ENCODE data around the gene ZNF775.

ZNF775 gene

DNA sequence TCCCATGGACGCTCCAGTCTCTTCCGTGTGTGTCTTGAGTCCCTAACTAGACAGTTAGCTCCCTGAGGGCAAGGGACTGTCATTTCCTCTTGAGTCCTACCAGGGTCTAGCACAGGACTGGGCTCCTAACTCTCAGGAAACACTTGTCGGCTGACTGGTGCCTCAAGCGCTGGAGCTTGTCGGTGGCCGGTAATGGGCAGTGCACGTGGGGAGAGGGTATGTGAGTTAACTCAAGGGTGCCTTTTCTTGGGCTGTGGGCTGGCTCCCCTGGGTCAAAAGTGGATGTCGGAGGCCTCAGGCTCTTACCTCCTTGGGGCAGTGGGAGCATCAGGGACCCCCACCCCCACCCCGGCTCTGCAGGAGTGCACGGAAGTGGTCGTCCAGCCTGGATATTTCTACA lies 32.9 kb downstream of the ZNF775 start:
- DNase-seq (ENCODE audit: low read depth, low spot score), result no peak

DNA sequence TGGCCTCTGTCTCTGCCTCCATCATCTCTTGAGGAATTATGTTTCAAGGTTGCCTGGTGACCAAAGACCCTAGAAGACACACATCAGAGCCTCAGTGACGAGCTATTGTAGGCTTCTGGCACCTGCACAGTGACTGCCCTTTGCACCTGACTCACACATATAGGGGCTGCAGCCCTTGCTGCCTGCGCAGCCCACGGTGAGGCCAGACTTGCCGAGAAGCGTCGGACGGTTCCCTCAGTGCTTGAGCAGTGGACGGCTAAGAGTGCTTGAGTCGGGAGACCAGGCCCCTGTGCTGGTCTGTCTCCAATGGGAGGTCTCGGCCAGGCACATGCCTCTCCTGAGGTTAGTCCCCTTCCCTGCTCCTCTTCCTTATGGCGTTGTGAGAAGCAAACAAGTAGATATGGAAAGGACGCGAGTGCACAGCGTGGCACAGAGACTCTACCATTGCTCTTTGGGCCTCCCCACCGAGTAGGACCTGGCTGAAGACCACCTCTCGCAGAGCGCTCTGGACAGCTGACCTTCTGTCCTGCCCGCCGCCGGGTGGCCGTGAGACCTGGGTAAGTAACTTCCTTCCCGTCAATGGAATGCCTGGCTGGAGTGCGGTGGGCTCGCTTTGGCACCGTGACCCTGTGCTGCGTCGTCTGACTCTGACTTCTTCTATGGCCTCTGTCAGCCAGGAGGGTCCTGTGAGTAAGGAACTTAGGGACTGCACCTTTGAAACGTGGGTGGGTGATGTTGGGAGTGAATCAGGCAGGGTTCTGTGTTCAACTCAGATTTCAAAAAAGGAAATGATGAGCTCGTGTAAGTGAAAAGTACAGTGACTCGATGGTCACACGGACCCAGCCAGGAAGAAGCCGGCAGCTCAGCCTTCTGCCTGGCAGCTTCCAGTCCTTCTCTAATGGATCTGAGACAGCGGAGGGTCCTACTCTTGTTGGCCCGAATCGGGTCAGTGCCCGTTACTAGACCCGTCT lies 33.7 kb downstream of the ZNF775 start:
- DNase-seq (ENCODE audit: low read depth, low spot score), result no peak

DNA sequence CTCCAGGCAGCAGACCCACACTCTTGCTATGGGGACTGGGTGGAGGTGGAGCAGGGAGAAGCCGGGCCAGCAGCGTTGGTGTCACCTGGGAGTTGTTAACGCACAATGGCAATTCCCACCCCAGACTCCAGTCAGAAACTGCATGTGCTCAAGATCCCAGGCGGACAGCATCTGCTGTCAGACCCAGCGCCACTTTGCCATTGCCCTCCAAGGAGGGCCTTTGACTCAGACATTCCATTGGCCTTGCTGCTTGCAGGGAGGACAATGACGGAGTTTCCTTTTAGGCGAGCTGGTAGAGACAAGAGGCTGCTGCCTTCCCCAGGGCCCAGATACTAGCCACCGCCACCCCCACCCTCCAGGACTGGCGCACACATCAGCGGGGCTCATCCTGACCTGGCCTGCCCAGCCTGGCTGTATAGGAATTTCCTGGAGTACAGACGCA lies 34.5 kb downstream of the ZNF775 start:
- DNase-seq (ENCODE audit: low read depth, low spot score), result no peak

DNA sequence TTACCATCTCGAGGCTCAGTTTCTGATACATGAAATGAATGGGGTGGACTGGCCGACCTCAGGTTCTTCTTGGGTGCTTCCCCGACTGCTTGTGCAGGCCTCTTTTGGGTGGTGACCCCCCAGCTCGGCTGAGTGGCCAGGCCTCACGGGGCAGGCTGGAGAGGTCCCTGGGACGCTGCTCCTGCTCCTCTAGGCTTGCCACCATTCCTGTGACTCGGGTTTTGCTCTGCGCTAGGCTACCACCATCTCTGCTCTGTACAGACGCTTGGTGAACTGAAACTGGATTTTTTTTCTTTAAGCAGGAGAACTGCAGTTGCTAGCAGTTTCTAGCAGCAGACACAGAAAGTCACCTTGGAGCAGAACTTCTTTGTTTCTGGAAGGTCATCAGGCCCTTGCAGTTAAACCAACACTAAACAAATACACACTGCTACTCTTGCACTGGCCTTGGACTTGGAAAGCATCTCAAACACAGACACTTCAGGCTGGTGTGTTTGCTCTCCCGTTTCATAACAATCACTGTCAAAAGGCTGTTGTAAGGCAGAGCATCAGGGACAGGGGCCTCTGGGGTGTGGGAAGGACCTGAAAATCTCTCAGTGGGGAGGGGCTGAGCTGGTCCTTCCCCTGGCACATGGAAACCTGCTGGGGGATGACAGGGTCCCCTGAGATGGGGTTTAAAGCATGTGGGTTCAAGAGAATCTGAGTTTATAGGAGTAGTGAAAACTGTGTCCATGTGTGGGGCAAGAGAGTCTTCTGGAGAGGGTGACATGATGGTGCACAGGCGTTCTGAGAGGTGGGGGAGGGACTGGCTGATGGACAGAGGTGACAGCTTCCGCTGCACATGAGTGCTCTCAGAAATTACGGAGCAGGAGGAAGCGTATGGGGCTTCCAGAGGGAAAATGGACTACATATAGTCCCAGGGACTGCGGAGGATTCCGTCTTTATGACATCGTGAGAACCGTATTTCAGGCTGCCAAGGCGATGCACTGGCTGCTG lies 36.3 kb downstream of the ZNF775 start:
- no peak for DNase-seq (ENCODE audit: low read depth, low spot score)

DNA sequence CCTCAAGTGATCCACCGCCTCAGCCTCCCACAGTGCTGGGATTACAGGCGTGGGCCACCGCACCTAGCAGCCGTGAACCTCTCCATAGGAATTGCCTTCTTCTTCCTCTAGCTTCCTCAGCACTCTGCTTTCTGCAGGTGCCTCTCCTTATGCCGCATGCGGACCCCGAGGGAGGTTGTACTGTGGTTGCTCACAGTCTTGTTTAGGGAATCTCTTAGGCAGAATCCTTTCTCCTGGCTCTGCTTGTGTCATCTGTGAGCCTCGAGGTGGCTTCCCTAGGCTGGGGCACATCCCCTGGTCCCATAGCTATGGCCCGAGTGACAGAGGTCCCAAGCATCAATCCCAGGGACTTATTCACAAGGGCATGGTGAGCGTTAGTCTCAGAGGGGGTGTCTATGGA lies 38.1 kb downstream of the ZNF775 start:
- no peak for DNase-seq (ENCODE audit: low read depth, low spot score)

DNA sequence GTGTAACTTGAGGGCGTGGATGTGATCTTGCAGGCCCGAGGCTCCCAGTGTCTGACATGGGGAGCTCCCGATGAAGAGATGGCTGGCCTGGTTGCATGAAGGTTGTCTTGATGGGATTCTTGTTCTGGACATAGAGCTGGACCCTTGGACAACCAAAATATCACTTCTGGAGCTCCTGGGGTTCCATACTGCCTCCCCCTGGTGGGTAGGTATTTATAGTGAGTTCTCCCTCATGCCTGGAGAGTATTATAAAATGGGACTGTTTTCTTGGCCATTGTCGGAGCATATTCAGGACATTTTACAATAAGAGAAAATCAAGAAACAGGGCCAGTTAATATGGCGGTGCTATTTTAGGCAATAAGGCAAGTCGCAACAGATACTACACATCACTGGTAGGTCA lies 38.7 kb downstream of the ZNF775 start:
- DNase-seq (ENCODE audit: low read depth, low spot score), result no peak

DNA sequence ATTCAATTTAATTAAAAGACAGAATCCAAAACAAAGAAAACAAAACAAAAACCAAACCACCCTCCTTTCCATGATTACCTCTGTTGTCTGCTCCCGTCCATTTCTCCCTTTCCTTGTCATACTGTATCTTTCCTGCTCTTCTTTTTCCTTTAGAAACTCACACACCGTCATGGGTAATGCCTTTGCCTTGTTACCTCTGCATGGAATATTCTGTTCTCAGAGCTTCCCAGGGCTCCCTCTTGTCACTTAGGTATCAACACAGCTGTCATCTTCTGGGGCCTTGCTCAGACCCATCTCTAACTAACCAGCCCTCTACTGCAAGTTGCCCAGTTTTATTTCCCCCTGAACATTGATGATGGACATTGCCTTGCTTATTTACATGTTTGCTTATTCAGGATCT lies 41.1 kb downstream of the ZNF775 start:
- no peak for DNase-seq (ENCODE audit: low read depth, low spot score)

DNA sequence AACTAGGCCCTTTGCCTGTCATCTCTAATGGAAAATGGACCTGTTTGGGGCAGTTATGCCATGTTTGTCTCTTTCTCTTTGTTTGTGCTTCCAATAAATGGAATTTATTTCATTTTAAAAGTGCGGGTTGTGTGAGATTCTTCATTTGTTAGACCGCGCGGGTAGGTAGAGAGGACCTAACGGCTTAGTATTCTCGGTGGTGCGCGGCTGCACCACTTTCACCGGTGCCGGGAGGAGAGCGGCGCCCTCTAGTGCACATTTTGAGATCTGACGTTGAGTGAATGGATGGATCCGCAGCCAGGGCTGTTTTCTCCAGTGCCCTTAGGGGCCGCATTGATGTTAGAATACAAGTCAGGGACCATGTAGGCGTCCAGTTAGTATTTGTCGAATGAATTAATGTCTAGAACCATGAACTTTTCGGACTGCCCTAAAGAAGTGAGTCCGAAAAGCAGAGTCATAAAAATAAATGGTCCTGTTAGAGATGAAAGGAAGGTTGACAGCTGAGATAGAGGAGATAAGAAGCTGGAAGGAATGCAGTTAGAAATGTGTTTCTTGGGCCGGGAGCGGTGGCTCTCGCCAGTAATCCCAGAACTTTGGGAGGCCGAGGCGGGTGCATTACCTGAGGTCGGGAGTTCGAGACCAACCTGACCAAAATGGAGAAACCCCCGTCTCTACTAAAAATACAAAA lies 42.0 kb downstream of the ZNF775 start:
- peak; percentile 92 for DNase-seq (ENCODE audit: low read depth, low spot score)

DNA sequence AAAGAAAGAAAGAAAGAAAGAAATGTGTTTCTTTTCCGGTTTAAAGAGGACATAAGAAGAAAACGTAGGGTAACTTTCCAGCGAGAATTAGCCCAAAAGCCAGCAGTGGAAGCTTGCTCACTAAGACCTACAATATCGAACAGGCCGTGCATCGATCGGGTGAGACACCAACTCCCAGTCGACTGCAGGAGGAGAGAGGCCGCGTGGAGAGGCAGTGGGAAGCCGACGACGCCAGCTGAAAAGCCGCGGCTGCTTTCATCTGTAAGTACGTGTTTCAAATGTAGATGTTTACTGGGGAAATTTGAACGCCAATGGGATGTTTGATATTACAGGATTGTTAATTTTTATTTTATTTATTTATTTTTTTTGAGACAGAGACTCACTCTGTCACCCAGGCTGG lies 42.7 kb downstream of the ZNF775 start:
- DNase-seq (ENCODE audit: low read depth, low spot score), result no peak

DNA sequence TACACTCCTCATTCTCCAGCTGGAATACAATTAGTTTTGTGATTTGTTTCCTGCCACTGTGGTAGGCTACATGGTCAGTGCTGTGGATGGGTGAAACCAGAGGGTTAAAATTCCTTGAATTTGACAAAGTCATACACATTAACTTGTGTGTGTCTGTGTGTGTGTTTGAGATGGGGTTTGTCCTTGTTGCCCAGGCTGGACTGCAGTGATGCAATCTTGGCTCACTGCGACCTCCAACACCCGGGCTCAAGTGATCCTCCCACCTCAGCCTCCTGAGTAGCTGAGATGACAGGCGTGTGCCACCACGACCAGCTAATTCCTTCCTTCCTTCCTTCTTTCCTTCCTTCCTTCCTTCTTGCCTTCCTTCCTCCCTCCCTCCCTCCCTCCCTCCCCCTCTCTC lies 46.5 kb downstream of the ZNF775 start:
- DNase-seq (ENCODE audit: low read depth, low spot score), result no peak

DNA sequence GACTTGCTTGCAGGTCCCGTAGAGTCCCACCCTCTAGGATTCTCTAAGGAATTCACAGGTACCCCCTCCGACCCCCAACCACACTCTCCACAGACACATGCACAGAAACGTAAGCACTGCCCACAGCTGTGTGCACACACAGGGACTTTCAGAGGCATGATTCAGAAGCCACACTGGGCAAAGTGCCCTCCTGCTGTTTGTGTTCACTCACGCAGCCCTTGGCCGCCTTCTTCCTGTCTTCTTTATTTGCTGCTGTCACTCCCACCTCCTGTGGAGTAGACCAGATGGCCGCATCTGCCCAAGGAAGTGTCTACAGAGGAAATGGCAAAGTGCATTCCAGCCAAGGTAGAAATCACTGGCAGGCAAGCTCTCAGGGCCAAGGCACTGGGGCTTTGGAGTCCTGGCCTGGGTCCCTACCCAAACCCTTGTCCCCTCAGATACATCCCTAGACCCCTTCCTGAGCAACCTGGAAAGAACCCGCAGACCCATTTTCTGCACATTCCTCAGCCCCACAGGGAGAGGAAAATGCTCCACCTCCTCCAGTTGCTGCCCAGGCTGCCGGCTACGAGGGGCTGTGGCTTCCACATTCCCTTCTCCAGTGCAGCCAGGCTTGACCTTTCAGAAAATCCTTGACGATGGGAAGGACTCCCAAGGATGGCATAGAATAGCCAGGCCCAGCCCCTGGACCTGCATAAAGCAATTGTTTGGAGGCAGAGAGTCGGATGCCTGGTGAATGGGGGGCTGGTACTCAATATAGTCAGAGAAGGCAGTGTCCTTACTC lies 49.7 kb downstream of the ZNF775 start:
- DNase-seq (ENCODE audit: low read depth, low spot score), result peak; percentile 55

DNA sequence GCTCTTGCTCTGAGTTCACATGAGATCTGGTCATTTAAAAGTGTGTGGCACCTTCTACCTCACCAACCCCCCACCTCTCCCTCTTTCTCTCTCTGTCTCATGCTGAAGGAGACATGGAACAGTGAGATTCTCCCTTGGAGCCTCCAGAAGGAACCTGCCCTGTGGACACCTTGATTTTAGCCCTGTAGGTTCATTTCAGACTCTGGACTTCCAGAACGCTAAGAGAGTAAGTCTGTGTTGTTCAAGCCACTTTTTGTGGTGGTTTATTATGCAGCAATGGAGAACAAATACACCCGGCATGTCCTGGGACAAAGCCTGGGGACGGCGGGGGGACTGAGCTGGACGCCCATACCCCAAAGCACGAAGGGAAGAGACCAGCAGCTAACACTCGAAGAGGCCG lies 50.6 kb downstream of the ZNF775 start:
- DNase-seq (ENCODE audit: low read depth, low spot score), result no peak

DNA sequence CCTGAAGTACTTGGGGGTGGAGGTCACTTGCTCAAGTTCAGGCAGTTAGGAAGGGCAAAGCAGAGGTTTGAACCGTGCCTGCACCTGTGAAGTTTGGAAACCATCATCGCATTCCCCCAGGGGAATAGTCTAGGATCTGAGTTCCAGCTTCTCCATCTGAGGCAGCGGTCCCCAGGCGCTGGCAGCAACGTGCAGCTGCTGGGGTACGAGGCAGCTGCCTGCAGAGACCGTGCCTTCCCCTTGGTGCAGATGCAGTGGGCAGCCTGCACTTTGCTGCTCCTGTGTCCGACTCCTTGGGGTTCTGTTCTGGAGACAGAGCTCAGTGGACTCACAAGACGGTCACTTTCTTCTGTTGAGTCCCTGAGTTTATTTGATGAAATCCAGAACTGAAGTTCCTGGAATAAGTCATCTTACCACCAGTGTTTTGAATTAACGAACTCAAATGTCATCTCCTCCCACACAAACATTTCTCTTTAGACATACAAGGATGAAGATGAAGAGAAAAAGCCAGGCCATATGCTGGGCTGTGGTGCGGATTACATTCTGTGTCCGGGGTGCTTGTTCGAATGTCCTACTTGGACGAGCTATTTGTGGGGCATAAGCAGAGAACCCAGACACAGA lies 51.4 kb downstream of the ZNF775 start:
- no peak for DNase-seq (ENCODE audit: low read depth, low spot score)

DNA sequence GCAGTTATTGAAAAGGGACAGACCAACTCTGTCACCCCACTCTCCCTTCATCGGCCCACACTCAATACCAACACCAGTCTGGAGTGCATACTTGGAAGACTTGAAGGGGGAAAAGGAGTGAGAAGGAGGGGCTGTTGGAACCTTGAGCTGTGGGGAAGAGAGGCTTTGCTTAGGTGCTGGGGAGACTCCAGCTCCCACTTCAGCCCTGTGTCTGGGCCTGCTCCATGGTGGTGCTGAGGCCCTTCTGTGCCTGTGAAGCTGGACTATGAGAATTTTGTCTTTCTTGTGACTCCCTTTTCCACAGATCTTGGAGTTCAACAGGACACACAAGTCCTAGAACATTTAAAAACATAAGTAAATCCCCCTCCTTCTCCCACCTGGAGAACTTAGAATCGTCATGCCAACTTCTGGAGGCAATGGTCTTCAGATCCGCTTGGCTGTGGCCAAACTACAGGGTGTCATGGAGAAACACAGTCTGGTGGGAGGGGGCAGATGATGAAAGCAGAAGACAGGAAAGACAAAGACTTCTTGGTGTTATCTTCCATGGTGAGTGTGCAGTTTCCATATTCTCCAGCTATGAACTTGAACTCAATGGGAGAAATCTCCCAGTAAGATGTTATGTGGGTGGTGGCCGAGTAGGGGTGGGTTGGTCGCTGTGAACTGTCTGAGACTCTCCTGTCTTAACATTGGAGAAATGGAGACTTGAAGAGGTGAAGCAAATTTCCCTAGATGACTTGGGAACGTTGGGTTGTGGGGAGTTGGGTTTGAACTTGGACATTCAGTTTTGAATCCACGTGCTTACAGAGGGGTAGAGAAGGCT lies 52.9 kb downstream of the ZNF775 start:
- no peak for DNase-seq (ENCODE audit: low read depth, low spot score)

DNA sequence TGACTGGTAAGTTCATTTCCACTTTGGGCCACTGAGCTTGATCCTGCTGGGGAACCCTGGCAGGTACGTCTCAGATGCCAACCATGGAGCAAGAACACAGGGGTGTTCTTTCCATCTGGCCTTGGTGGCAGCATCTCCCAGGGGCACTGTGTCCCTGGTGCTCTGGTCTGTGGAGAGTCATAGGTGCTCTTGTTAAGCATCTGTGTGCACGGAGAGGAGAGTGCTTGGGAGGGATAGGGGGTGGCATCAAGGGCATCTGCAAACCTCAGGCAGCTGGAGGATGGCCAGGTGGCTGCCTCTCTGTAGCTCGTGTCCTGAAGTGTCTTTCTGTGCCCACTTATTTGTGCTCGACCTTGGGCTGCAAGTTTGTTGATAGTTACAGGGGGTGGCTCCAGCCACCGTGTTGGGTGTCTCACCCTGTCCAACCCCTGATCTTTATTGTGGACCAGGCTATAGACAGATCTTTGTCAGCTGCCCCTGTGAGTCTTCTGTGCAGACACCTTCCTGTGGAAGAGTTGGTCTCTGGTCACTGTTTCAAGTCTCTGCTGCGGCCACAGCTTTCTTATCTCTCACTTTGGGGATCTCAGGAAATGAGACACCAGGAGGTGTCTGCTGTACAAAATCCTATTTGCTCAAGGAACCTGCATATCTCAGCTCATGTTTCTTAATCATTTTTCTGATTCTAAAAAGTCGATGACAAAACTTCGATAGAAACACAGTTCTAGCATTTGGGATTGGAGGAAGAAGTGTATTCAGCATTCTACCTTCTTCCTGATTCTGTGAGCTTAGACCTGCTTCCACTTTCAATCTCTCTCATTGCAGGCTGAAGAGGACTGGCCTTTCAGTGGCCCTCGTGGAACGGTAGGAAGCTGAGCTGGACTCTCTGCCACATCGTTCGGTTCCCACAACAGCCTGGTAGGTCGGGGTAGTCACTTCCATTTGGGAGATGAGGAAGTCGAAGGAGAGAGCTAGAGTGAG lies 54.1 kb downstream of the ZNF775 start:
- DNase-seq (ENCODE audit: low read depth, low spot score), result no peak

DNA sequence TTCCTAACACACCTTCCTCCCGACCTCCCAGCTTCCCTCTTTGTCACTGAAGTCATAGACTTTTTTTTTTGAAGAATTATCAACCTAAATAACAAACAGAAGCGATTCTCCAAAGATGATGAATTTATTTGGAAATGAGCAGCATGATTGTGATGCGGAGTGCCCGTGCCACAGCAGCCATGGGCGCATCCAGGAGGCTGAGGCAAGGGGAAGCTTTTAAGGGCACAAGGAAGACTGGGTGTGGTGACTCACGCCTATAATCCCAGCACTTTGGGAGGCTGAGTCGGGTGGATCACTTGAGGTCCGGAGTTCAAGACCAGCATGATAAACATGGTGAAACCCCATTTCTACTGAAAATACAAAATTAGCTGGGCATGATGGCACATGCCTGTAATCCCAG lies 55.1 kb downstream of the ZNF775 start:
- no peak for DNase-seq (ENCODE audit: low read depth, low spot score)

DNA sequence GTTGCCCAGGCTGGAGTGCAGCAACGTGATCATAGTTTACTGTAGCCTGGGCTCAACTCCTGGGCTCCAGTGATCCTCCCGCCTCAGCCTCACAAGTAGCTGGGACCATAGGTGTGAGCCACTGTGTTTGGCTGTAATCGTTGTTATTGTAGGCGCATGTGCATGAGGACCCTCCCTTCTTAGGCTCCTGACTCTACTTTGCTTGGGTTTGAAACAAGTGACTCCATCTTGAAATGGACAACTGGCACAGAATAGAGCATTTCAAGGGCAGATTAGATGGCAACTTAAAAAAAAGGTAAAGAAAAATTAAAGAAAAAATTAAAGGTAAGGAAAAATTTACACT lies 55.9 kb downstream of the ZNF775 start:
- DNase-seq (ENCODE audit: low read depth, low spot score), result no peak

DNA sequence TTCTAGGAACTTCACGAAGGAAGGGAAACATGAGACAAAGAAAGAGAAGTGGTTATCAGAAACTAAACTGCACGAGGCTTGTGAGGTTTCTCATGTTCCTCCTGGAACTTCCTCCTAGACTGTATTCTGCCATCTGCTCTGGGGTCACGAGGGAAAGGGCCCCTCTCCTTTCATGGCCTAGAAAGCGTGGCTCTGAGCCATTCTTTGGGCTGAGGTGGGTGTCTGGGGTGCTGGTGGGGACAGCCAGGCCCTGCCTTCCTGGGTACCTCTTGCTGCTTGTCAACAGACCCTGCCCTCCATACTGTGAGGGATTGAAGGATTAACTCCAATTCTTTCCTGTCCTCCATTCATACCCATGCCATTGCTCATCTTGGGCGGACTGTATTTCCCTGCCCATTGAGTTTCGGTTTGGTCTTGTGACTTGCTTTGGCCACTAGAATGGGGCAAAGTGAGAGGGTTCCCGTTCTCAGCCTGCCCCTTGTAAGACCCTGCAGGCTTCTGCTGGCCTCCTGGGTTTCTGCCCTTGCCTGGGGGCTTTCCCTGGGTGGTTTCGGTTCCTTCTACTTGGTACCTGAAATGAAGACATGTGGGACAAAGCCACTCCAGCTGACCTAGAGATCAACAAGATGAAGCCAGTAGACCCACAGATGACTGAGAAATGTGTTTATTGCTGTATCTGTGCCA lies 56.4 kb downstream of the ZNF775 start:
- DNase-seq (ENCODE audit: low read depth, low spot score), result no peak

Data from ELF-1 (cell line).